Trophoblast cell (in vitro differentiated cells and primary cell): Measurements from ENCODE around the gene ANHX.
"Not testable (repeated sequence)": the region's sequence is repeated elsewhere in the genome, so short reads cannot be mapped to it uniquely, and the experiment has no call there.

Source experiments
- DNase-seq, 2 donors: peaks; one replicate each; pipeline ENCODE4 v3.0.0-alpha.2; 2016
- H2AFZ ChIP-seq: 2 replicates; pipeline ENCODE4 v1.6.1; 2013; ENCODE audit warnings: low read length, moderate library complexity, mild to moderate bottlenecking; ENCODE audit not compliant: insufficient read depth, poor library complexity
- H2AK5ac ChIP-seq: 2 replicates; pipeline ENCODE4 v1.6.1; 2013; ENCODE audit warnings: mild to moderate bottlenecking, low read length
- H2BK120ac ChIP-seq: 2 replicates; pipeline ENCODE4 v1.6.1; 2013; ENCODE audit warnings: low read length, mild to moderate bottlenecking, moderate library complexity; ENCODE audit not compliant: insufficient read depth, poor library complexity
- H2BK12ac ChIP-seq: 2 replicates; pipeline ENCODE4 v1.6.1; 2013; ENCODE audit warnings: mild to moderate bottlenecking, low read length, moderate library complexity
- H2BK5ac ChIP-seq: 2 replicates; pipeline ENCODE4 v1.6.1; 2013; ENCODE audit warnings: low read length, low read depth, moderate library complexity, mild to moderate bottlenecking; ENCODE audit not compliant: poor library complexity
- H3K14ac ChIP-seq: 2 replicates; pipeline ENCODE4 v1.6.1; 2013; ENCODE audit warnings: mild to moderate bottlenecking, low read length
- H3K18ac ChIP-seq: 2 replicates; pipeline ENCODE4 v1.6.1; 2013; ENCODE audit warnings: mild to moderate bottlenecking, low read length
- H3K23ac ChIP-seq: 2 replicates; pipeline ENCODE4 v1.6.1; 2013; ENCODE audit warnings: low read length
- H3K27ac ChIP-seq: 2 replicates; pipeline ENCODE4 v1.5.1; 2013; ENCODE audit warnings: low read depth, mild to moderate bottlenecking, inconsistent platforms, low read length, moderate library complexity
- H3K27me3 ChIP-seq: 2 replicates; pipeline ENCODE4 v1.6.1; 2013; ENCODE audit warnings: inconsistent platforms, mild to moderate bottlenecking, low read length, moderate library complexity; ENCODE audit not compliant: insufficient read depth
- H3K36me3 ChIP-seq, 2 experiments: 1 replicate in 1 of 2; 2 replicates in 1 of 2; pipeline ENCODE4 v1.6.1; 2013; ENCODE audit warnings: low read length in 2 of 2, mild to moderate bottlenecking in 2 of 2, moderate library complexity in 1 of 2; ENCODE audit not compliant: insufficient read depth in 2 of 2, control insufficient read depth in 1 of 2
- H3K4ac ChIP-seq: 2 replicates; pipeline ENCODE4 v1.6.1; 2013; ENCODE audit warnings: low read depth, mild to moderate bottlenecking, low read length, moderate library complexity
- H3K4me1 ChIP-seq, 2 experiments: 1 replicate in 1 of 2; 2 replicates in 1 of 2; pipeline ENCODE4 v1.6.1; 2013; ENCODE audit warnings: low read length in 2 of 2, mild to moderate bottlenecking in 2 of 2, moderate library complexity in 1 of 2; ENCODE audit not compliant: insufficient read depth in 2 of 2, control insufficient read depth in 1 of 2
- H3K4me2 ChIP-seq: 2 replicates; pipeline ENCODE4 v1.6.1; 2013; ENCODE audit warnings: inconsistent platforms, mild to moderate bottlenecking, low read length, moderate library complexity
- H3K4me3 ChIP-seq: 2 replicates; pipeline ENCODE4 v1.5.1; 2013; ENCODE audit warnings: mild to moderate bottlenecking, low read depth, low read length, inconsistent platforms
- H3K79me1 ChIP-seq: one replicate; pipeline ENCODE4 v1.6.1; 2013; ENCODE audit warnings: low read length
- H3K79me2 ChIP-seq: 2 replicates; pipeline ENCODE4 v1.6.1; 2013; ENCODE audit warnings: low read length, mild to moderate bottlenecking; ENCODE audit not compliant: control insufficient read depth, insufficient read depth, poor library complexity
- H3K9ac ChIP-seq: 2 replicates; pipeline ENCODE4 v1.6.1; 2013; ENCODE audit warnings: mild to moderate bottlenecking, low read length
- H3K9me3 ChIP-seq: 2 replicates; pipeline ENCODE4 v1.6.1; 2013; ENCODE audit warnings: low read depth, mild to moderate bottlenecking, control low read depth, inconsistent platforms, low read length; ENCODE audit not compliant: insufficient read depth
- H4K12ac ChIP-seq: 2 replicates; pipeline ENCODE4 v1.6.1; 2013; ENCODE audit warnings: low read depth, mild to moderate bottlenecking, low read length, moderate library complexity
- H4K8ac ChIP-seq: 2 replicates; pipeline ENCODE4 v1.6.1; 2013; ENCODE audit warnings: low read depth, mild to moderate bottlenecking, low read length, moderate library complexity
- H4K91ac ChIP-seq: one replicate; pipeline ENCODE4 v1.6.1; 2013; ENCODE audit warnings: low read depth, mild to moderate bottlenecking, low read length, moderate library complexity
- WGBS: extraction: QIAGEN DNeasy Blood & Tissue Kit; methylation state at CpG from one replicate; pipeline ENCODE4 v1.1.7; 2013; ENCODE audit warnings: missing lambda C conversion rate; ENCODE audit not compliant: insufficient read length, insufficient coverage; ENCODE audit errors: extremely low coverage; 5-methylcytosine and 5-hydroxymethylcytosine counted together

ANHX gene

GRCh38 chr12:133255833-133256232, 20.2 kb upstream of the ANHX start:
- H3K4me3 ChIP-seq, H3K18ac ChIP-seq, H2AFZ ChIP-seq, H3K9me3 ChIP-seq, H3K4me1 ChIP-seq, H4K8ac ChIP-seq, H3K36me3 ChIP-seq, H4K12ac ChIP-seq, H2AK5ac ChIP-seq, H3K79me2 ChIP-seq, H3K4ac ChIP-seq, H4K91ac ChIP-seq, H3K14ac ChIP-seq, H3K4me2 ChIP-seq, H2BK12ac ChIP-seq, H3K79me1 ChIP-seq, DNase-seq, H3K27me3 ChIP-seq, H2BK5ac ChIP-seq, H2BK120ac ChIP-seq, H3K23ac ChIP-seq, H3K27ac ChIP-seq, H3K9ac ChIP-seq: not testable (repeated sequence)
- WGBS, result no CpG with 5 or more reads among the region's 1 CpG

- Histone ChIP-seq H3K4me1 (no peaks in the 10 kb centered on the region), H3K9ac (no peak overlapping the region), H3K4me3 (no peak overlapping the region), H3K36me3 (no peaks in the 10 kb centered on the region), H2BK12ac (no peak overlapping the region), H2AFZ (no peak overlapping the region), H3K79me2 (no peaks in the 10 kb centered on the region), H3K9me3 (peaks cover 5% of the 10 kb centered on the region), H3K14ac (no peak overlapping the region), H4K91ac (no peak overlapping the region), H4K12ac (no peak overlapping the region), H2AK5ac (no peak overlapping the region), H3K4me2 (no peak overlapping the region), H3K4ac (no peak overlapping the region), H4K8ac (no peak overlapping the region), H3K18ac (no peak overlapping the region), H2BK120ac (no peak overlapping the region), H3K79me1 (no peaks in the 10 kb centered on the region), H3K23ac (no peak overlapping the region), H2BK5ac (no peak overlapping the region), H3K27ac (no peak overlapping the region), H3K27me3 (no peaks in the 10 kb centered on the region)
- WGBS, result no CpG with 5 or more reads among the region's 6 CpGs
- DNase-seq, result no peak
These were observed 16.1 kb upstream of the ANHX start for GRCh38 chr12:133251732-133252131.

DNA sequence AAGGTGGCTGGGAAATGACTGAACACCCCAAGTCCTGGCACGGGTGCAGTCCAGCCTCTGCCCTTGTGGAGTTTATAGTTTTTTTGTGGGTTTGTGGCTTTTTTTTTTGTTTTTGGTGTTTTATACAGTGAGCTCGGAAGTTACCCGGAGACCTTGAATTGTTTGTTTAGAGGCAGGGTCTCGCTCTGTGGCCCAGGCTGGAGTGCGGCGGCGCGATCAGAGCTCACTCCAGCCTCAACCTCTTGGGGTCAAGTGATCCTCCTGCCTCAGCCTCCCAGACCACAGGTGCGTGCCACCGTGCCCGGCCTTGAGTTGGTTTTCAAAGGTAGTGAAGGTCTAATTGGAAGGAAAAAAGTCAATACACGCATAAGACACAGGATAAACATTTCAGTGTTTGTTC, 879 bp upstream of the ANHX start:
- Histone ChIP-seq H4K12ac (no peak overlapping the region), H4K8ac (no peak overlapping the region), H2BK120ac (no peak overlapping the region), H3K79me1 (no peaks in the 10 kb centered on the region), H3K79me2 (no peaks in the 10 kb centered on the region), H3K23ac (no peak overlapping the region), H3K4me2 (no peak overlapping the region), H2BK12ac (no peak overlapping the region), H3K27me3 (no peaks in the 10 kb centered on the region), H2AK5ac (no peak overlapping the region), H3K18ac (no peak overlapping the region), H4K91ac (no peak overlapping the region), H3K4ac (no peak overlapping the region), H3K36me3 (no peaks in the 10 kb centered on the region), H2AFZ (no peak overlapping the region), H3K4me3 (no peak overlapping the region), H3K14ac (no peak overlapping the region), H2BK5ac (no peak overlapping the region), H3K4me1 (no peaks in the 10 kb centered on the region), H3K27ac (no peak overlapping the region), H3K9ac (no peak overlapping the region), H3K9me3 (peaks cover 62% of the 10 kb centered on the region)
- WGBS, result no CpG with 5 or more reads among the region's 12 CpGs
- no peak for DNase-seq

GRCh38 chr12:133236144-133236543, 467 bp upstream of the ANHX start:
- Histone ChIP-seq H3K36me3 (no peaks in the 10 kb centered on the region), H4K8ac (no peak overlapping the region), H3K79me1 (no peaks in the 10 kb centered on the region), H3K27me3 (no peaks in the 10 kb centered on the region), H3K4me3 (no peak overlapping the region), H4K91ac (no peak overlapping the region), H3K4me1 (no peaks in the 10 kb centered on the region), H3K18ac (no peak overlapping the region), H3K23ac (no peak overlapping the region), H3K27ac (no peak overlapping the region), H3K9ac (no peak overlapping the region), H2AFZ (no peak overlapping the region), H3K4me2 (no peak overlapping the region), H3K9me3 (peaks cover 66% of the 10 kb centered on the region), H3K14ac (no peak overlapping the region), H2AK5ac (no peak overlapping the region), H3K4ac (no peak overlapping the region), H2BK5ac (no peak overlapping the region), H2BK12ac (no peak overlapping the region), H3K79me2 (no peaks in the 10 kb centered on the region), H2BK120ac (no peak overlapping the region), H4K12ac (no peak overlapping the region)
- WGBS, result no CpG with 5 or more reads among the region's 44 CpGs
- no peak for DNase-seq
